NCI-H446 treated with DMSO at 0.1 percent for 48 hours (cell line): ENCODE data around the gene IFNA10.
"Not testable (repeated sequence)": the region's sequence is repeated elsewhere in the genome, so short reads cannot be mapped to it uniquely, and the experiment has no call there.

Source experiments
- DNase-seq: peaks from one replicate; lab custom pipeline; 2025; lab: John Stamatoyannopoulos, UW

IFNA10 gene

DNA sequence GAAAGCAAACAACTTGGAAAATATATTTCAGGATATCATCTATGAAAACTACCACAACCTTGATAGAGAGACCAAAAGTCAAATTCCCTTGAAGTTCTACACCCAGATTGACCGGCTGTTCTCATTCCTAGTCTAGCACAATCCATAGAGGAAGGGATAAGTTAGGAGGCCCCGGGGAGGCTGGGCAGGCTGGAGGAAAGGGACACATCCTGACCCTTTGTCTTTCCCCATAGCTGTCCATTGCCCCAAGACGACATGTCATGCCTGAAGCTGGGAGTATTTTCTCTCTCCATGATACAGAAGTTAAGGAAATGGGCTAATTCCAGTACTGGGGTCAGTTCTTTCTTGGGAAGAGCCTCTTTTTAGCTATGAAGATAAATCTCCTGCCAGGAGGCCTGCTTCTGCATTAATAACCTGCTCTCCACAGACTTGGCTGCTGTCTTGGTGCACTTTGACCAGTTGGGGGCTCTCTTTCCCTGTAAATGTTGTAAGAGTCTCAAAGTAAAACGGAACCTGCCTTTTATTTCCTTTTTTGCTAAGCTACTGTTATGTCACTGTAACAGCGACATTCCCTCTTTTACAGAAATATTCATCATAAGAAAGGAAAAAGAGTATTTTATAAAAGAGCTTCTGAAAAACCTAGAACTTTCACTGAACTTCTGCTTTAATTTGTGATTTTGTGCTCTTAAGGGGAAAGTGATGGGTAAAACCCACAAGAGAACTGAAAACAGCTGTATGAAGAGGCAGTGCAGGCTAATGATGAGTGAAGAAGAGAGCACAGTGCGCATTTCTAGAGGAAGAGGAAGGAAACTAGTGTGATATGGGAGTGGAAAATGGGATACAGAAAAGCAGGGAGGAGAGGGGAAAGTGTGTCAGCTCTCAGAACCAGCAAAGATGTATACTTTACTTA is 11.8 kb downstream of the IFNA10 start:
- not testable (repeated sequence) for DNase-seq

DNA sequence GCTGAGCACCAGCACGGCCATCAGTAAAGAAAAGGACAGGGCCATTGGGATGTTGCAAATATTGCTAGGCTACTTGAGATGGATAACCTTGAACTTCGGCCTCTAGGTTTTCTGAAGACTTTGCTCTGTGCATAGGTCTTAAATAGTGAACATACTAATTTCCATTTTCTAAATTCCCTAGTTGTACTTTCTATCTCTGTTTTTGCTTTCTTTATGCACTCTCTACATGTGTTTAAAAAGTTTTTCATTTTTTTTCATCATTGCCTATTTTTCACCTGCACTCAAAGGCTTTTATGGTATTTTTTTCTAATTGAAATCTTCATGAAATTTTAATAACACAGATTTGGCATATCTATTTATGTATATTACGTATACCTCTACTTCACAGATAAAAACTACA is 19.5 kb downstream of the IFNA10 start, which contains the start of gene IFNA4:
Gene IFNA4, minus strand, starts transcription at position 101 of the 400 bp plus-strand sequence. Its CDS starts 56 bp downstream, at position 45.
- not testable (repeated sequence) for DNase-seq

GRCh38 chr9:21182810-21183736 is 23.9 kb downstream of the IFNA10 start:
- DNase-seq = not testable (repeated sequence)

DNA sequence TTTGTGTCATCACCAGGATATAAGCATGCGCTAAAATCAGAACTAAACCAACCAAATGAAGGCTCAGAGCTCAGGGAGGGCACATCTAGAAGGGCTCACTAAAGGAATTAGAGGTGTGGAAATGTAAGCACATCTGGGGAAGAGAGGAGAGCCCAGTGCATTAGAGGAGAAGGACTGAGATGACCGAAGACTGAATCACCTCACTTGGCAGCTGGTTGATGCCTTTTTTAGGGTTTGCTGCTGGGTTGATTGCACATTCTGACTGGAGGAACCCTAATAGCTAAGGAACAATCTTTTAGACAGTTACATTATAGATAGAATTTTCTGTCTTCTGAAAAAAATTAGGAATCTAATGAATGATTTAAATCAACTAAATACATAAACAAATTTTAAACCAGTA is 32.3 kb downstream of the IFNA10 start:
- DNase-seq = no peak

GRCh38 chr9:21172156-21172555 is 34.8 kb downstream of the IFNA10 start:
- DNase-seq = no peak

DNA sequence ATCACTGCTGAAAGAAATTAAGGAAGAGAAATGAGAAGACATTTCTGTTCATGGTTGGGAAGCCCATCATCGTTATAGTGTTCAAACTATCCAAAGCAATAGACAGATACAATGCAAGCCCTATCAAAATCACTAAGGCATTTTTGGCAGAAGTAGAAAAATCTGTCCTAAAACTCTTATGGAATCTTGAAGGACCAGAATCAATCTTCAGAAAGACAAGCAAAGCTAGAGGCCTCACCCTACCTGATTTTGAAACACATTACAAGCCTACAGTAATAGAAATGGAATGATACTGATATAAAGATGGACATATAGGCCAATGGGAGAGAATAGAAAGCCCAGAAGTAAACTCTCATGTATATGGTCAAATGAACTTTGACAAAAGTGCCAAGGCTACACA is 35.6 kb downstream of the IFNA10 start:
- DNase-seq = no peak

GRCh38 chr9:21166560-21166959 is 40.4 kb downstream of the IFNA10 start, which contains the start of gene IFNA21:
TSS of gene IFNA21 (minus strand) at chr9:21166660. CDS start at chr9:21166612, 48 bp downstream.
- DNase-seq = not testable (repeated sequence)

- no peak for DNase-seq
Measured at GRCh38 chr9:21165516-21165915, 41.4 kb downstream of the IFNA10 start.

DNA sequence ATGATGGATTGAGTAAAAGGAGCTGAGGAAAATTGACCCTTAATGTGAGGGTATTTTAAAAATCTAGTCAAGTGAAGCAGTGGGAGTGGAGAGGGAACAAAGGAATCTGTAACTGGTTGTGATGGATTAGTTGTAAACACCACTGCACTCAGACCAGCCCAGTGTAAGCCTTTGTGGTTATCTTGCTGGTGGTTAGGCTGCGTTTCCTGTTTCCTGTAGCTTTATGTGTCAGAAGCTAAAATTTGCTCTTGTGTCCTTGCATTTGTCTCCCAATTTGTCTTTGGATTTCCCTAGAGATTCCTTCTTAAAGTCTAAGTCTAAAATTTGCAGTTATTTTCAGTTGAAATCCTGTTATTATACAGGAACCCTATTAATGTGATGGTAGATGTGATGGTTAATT is 46.8 kb downstream of the IFNA10 start:
- DNase-seq = no peak
